ENCODE results near the gene LGR4. TPM values are rescaled to one million over a fixed set of nuclear protein-coding genes. Genes with fewer than 3 reads are reported as not detected.
"Not testable (repeated sequence)": the region's sequence is repeated elsewhere in the genome, so short reads cannot be mapped to it uniquely, and the experiment has no call there.

LGR4 gene
- total RNA-seq, 1 donor = 25.1 TPM

- no peak for DNase-seq (ENCODE audit: low read depth)
- H3K4me3 ChIP-seq (ENCODE audit: low read depth, low read length) = no peak overlapping the region
- TF ChIP-seq CTCF (IDR thresholded peaks at IDR 0.05; ENCODE audit: insufficient read depth, low read length) = no peak
Observed at GRCh38 chr11:27453701-27454100, 18.9 kb downstream of the LGR4 start.

DNA sequence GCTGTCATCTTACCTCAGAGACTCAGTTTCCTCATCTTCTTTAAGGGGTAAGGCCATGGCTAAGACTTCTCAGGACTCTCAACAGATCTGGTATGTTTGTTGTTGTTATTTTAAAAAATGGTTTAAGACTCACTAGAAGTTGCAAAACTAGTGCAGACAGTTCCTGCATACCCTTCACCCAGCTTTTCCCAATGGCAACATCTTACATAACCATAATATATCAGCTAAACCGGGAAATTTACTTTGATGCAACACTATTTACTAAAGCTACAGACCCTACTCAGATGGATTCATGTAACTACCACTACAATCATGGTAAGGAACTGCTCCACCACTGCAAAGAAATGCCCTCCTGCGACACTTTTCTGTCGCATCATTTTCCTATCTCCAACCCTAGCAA is 20.4 kb downstream of the LGR4 start:
- no peak for DNase-seq (ENCODE audit: low read depth)
- no peak for TF ChIP-seq CTCF (IDR thresholded peaks at IDR 0.05; ENCODE audit: insufficient read depth, low read length)
- H3K4me3 ChIP-seq (ENCODE audit: low read depth, low read length) = no peak overlapping the region

GRCh38 chr11:27451244-27451965 is 21.2 kb downstream of the LGR4 start:
- no peak overlapping the region for H3K4me3 ChIP-seq (ENCODE audit: low read depth, low read length)
- TF ChIP-seq CTCF (IDR thresholded peaks at IDR 0.05; ENCODE audit: insufficient read depth, low read length) = no peak
- no peak for DNase-seq (ENCODE audit: low read depth)

DNA sequence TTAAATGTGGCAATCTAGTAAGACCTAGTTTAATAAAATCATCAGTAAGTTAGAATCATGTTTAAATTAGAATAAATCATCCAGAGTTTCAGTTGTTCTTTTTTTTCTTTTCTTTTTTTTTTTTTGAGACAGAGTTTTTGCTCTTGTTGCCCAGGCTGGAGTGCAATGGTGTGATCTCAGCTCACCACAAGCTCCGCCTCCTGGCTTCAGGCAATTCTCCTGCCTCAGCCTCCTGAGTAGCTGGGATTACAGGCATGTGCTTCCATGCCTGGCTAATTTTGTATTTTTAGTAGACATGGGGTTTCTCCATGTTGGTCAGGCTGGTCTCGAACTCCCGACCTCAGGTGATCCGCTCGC is 24.4 kb downstream of the LGR4 start:
- H3K4me3 ChIP-seq (ENCODE audit: low read depth, low read length); DNase-seq (ENCODE audit: low read depth): not testable (repeated sequence)

DNA sequence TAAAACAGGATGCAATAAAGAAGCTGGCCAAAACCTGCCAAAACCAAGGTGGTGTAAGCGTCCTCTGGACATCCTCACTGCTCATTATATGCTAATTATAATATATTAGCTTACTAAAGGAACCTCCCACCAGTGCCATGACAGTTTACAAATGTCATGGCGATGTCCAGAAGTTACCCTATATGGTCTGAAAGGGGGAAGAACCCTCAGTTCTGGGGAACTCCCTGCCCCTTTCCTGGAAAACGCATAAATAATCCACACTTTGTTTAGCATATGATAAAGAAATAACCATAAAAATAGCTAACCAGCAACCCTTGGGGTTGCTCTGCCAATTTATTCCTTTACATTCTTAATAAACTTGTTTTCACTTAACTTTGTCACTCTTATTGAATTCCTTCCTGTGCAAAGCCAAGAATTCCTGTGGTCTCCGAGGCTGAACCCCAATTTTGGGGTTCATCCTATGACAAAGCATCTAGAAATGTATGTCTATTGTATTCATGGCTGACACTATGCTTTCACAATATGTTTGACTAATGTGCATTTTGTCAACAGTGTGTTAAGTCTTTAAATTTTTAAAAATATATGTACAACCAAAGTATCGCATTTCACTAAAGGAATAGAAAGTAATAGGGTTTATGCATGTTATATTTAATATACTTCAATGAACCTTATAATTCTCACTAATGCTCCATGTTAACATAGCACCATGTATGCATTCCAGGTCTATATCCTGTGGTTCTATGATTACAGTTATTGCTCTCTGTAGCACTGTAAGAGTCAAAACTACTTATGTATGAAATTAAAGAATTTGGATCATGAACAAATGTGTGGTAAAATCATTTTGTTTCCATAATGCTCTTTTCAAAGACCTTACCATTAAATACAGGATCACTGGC is 25.1 kb downstream of the LGR4 start:
- TF ChIP-seq CTCF (IDR thresholded peaks at IDR 0.05; ENCODE audit: insufficient read depth, low read length) = no peak
- no peak overlapping the region for H3K4me3 ChIP-seq (ENCODE audit: low read depth, low read length)
- DNase-seq (ENCODE audit: low read depth) = peak; percentile 73

DNA sequence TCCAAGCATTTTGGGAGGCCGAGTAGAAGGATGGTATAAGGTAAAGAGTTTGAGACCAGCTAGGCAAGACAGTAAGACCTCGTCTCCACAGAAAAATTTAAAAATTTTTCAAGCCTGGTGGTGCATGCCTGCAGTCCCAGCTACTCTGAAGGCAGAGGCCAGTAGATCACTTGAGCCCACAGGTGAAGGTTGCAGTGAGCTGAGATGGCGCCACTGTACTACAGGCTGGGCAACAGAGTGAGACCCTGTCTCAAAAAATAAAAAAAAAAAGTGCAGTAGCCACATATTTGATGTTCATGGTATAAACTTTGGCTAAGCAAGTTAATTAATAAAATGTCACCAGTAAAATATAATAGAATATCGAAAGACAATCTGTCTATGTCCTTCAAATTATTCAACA is 27.0 kb downstream of the LGR4 start:
- no peak for TF ChIP-seq CTCF (IDR thresholded peaks at IDR 0.05; ENCODE audit: insufficient read depth, low read length)
- no peak for DNase-seq (ENCODE audit: low read depth)
- no peak overlapping the region for H3K4me3 ChIP-seq (ENCODE audit: low read depth, low read length)

GRCh38 chr11:27444801-27445215 is 27.8 kb downstream of the LGR4 start:
- DNase-seq (ENCODE audit: low read depth) = no peak
- no peak overlapping the region for H3K4me3 ChIP-seq (ENCODE audit: low read depth, low read length)
- TF ChIP-seq CTCF (IDR thresholded peaks at IDR 0.05; ENCODE audit: insufficient read depth, low read length) = no peak

All from fibroblast of the aortic adventitia (primary cell).